Ecto neural progenitor cell (in vitro differentiated cells): ENCODE results near the gene B3GAT1.

Experiments used
- DNase-seq: peaks from one replicate; pipeline ENCODE4 v3.0.0-alpha.2; 2018; ENCODE audit warnings: low spot score

B3GAT1 gene

GRCh38 chr11:134441281-134441680 is 29.2 kb upstream of the B3GAT1 start:
- no peak for DNase-seq

GRCh38 chr11:134440851-134441250 is 28.8 kb upstream of the B3GAT1 start:
- no peak for DNase-seq

DNA sequence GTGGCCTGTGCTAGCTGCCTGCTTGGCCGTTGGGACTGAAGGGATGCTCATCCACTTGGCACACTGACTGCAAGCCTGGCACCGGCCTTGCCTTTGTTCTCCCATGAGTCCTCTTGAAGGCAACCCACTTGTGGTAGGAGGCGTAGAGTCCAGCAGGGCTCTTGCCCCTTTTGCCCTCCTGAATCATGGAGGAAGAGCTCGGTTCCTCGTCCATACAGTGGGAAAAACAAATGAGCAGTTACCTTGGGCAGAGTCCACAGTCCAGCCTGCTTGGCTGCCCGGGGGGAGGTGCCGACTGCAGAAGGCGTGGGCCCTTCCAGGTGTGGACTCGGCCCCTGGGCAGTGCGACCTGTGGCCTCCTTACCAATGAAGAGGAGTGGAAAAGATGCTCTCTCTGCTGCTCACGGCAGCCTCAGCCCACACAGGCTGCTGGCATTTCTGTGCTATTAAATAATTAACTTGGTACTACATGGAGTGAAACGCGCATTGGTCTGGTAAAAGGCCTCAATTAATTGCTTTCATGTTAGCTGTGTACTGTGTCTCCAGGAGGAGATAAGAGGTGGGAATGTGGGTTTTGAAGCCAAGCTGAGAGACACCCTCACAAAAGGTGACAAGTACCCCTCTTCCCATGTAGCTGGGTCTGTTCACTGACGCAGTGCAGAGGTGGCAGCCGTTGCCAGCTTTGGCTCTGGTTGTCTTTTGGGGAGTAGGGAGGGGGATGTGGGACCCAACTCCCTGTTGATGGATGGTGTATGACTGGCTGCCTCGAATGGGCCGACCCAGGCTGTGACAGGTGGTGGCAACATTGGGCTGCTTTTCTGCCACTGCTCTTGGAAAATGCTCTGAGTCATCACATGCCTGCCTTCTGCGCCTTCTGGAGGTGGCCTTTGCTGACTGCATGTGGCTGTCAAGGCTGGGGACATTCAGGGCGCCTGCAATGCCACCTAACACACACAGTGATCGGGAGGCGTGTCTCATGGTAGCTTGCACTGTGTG is 26.8 kb upstream of the B3GAT1 start:
- no peak for DNase-seq

DNA sequence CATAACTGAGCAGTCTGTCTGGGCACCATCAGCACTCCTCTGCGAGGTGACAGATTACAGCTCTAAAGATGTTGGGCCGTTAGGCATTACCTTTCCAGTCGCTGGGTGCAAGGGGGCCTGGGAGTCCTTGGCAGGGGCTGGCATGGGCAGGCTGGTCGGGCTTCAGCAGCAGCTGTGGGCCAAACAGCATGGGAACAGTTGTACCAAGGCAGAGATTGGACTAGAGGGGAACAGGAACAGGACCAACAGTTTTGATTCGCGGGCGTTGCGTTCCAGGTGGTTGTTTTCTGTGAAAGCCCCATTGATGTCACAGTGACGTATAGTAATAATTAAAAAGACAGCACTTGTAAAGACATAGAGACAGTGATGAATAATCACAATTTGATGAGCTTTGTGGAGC is 25.8 kb upstream of the B3GAT1 start:
- no peak for DNase-seq

GRCh38 chr11:134436781-134437180 is 24.7 kb upstream of the B3GAT1 start:
- no peak for DNase-seq

- DNase-seq = no peak
These were observed 21.8 kb upstream of the B3GAT1 start for GRCh38 chr11:134433806-134434205.

GRCh38 chr11:134433251-134433650 is 21.2 kb upstream of the B3GAT1 start:
- no peak for DNase-seq

GRCh38 chr11:134432776-134433175 is 20.7 kb upstream of the B3GAT1 start:
- no peak for DNase-seq

DNA sequence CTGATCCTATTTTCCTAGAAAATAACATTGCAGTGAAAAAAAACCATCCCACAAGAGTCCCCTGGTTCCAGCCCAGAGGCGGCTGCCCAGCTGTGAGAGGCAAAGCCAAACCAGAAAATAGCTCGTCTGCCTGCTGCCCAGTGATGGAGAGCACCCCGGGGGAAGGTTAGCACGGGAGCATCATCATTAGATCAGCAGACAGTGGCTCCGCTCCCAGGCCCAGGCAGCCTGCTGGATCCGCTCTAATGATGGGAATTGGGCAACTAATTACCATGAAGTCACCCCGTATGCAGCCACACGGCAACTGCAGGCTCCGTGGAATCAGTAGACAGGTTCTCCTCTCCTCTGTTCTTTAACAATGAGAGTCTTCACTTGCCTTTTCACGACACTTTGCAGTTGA is 17.1 kb upstream of the B3GAT1 start:
- no peak for DNase-seq

- DNase-seq = no peak
These were observed 13.9 kb upstream of the B3GAT1 start for GRCh38 chr11:134425816-134426536.

DNA sequence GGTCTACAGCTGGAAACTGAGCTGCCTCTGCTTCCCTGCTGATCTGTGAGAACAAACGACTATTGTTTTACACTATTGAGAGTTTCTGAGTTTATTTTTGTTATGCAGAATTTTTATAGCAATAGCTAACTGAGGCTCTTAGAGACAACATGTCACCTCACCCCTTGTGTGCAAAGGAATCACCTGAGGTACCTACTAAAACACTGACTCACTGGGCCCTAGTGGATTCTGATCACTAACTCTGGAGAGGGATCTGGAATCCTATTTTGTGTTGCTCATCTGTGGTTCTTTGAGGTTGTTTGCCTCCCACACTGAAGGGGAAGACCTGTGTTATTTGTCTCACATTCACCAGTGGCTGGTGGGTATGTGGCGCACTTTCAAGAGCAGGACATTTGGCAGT is 13.4 kb upstream of the B3GAT1 start:
- no peak for DNase-seq

- DNase-seq = no peak
These were observed 11.1 kb upstream of the B3GAT1 start for GRCh38 chr11:134423106-134423505.

- DNase-seq = no peak
These were observed 6.1 kb upstream of the B3GAT1 start for GRCh38 chr11:134417871-134418840.

GRCh38 chr11:134416726-134417125 is 4.7 kb upstream of the B3GAT1 start:
- DNase-seq = no peak

- no peak for DNase-seq
These were observed 3.0 kb upstream of the B3GAT1 start for GRCh38 chr11:134414766-134415765.

GRCh38 chr11:134413826-134414731 is 2.0 kb upstream of the B3GAT1 start:
- DNase-seq = no peak

DNA sequence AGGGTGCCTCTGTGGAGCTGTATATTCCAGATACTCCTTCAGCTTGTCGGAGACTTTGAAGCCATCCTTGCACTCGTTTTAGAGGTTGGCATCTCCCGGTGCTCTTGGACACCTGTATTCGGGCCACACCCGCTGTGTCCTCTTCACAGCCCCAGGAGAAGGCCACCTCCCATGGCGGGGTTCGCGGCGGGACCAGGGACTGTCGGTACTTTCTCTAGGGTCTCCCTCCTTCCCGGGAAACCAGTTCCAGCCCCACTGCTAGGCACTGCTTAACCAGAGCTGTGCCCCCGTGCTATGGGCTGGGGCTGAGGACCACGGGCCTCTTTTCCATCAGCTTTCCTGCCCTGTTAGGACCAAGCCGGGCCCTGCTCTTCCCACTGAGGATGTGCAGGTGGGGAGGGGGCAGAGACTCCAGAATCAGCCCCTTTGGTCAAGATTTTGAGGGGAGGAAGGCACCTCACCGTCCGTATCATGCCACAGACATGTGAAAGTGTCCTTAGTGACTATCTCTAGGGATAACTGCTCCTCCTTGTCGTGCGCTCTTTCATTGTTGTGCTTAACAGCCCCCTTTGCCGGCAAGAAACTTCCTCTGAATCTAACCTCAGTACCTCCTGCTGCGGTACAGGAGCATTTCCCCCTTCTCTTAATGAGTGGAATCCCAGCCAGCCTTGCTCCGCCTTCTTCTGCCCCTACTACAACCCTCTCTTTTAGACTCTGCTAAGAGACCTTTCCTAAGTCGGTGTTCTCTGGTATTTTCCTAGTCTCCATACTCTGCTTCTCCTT is 1.2 kb upstream of the B3GAT1 start:
- DNase-seq = no peak

DNA sequence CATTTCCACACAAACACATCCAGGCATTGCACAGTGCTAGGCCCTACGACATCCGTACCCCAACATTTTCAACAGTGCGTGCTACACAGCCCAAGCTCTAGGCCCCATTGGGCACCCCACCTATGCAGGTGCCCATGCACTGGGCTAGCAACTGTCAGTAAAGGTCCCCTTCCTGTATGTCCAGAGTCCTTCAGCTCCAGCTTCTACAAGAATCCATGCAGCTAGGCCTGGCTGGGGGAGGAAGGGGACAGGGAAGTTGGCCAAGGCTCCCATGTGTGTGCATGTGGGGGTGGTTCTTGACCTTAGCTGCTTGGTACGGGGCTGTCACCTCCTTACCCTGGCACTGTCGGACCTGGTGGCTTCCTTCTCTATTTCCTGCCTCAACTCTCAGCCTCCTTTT is 1.3 kb downstream of the B3GAT1 start:
- DNase-seq = no peak
